CD4-positive, alpha-beta T cell (primary cell): Measurements from ENCODE around the gene INPP4B. TPM values are rescaled to one million over a fixed set of nuclear protein-coding genes. Genes with fewer than 3 reads are reported as not detected.

Source experiments
- ATAC-seq: fragments of 200-7000 bp; cut with Tn5 transposase; one replicate; pipeline ENCODE4 v1.10.0; 2022; ENCODE audit warnings: mild to moderate bottlenecking; ENCODE audit not compliant: poor library complexity
- CTCF ChIA-PET: fragments of 350-600 bp; sonication (Branson Sonifier 250); formaldehyde crosslinking; loops from one replicate; lab custom pipeline; 2021; ENCODE audit warnings: antibody characterized with exemption, inconsistent platforms; lab: Charles Lee
- POLR2A ChIA-PET: fragments of 350-600 bp; sonication (Branson Sonifier 250); formaldehyde crosslinking; loops from one replicate; lab custom pipeline; 2021; ENCODE audit warnings: antibody characterized with exemption, inconsistent platforms; lab: Charles Lee
- DNase-seq, 14 experiments: peaks; one replicate each; pipeline ENCODE4 v3.0.0-alpha.2; 2013 to 2020; ENCODE audit warnings: mixed read lengths in 2 of 14
- H3K27ac ChIP-seq, 2 donors: one replicate each; pipeline versions ENCODE4 v1.5.1 to v1.7.0; 2013; ENCODE audit warnings: low read length in 2 of 2, low read depth in 1 of 2, mild to moderate bottlenecking in 1 of 2
- H3K27me3 ChIP-seq, 2 experiments: 1 replicate in 1 of 2; 2 replicates in 1 of 2; pipeline versions ENCODE4 v1.6.1 to v1.7.0; 2013; ENCODE audit warnings: low read length in 2 of 2, control low read depth in 1 of 2, mild to moderate bottlenecking in 1 of 2, moderate library complexity in 1 of 2; ENCODE audit not compliant: insufficient read depth in 2 of 2, control insufficient read depth in 1 of 2
- H3K36me3 ChIP-seq: one replicate; pipeline ENCODE4 v1.6.1; 2013; ENCODE audit warnings: low read length, control low read depth; ENCODE audit not compliant: insufficient read depth
- H3K4me1 ChIP-seq: one replicate; pipeline ENCODE4 v1.6.1; 2013; ENCODE audit warnings: low read length, control low read depth; ENCODE audit not compliant: insufficient read depth
- H3K4me3 ChIP-seq: one replicate; pipeline ENCODE4 v1.5.1; 2013; ENCODE audit warnings: mild to moderate bottlenecking, low read length, moderate library complexity
- H3K9me3 ChIP-seq, 2 experiments: 1 replicate in 1 of 2; 2 replicates in 1 of 2; pipeline versions ENCODE4 v1.6.1 to v1.7.0; 2013; ENCODE audit warnings: low read length in 2 of 2, mild to moderate bottlenecking in 2 of 2, control low read depth in 1 of 2, moderate library complexity in 1 of 2; ENCODE audit not compliant: control insufficient read depth in 1 of 2, insufficient read depth in 1 of 2
- H3K27ac Mint-ChIP-seq: one replicate; pipeline ENCODE4 v1.8.0; 2020; ENCODE audit warnings: mixed read lengths
- H3K27me3 Mint-ChIP-seq: one replicate; pipeline ENCODE4 v1.8.0; 2021; ENCODE audit warnings: mixed read lengths
- H3K36me3 Mint-ChIP-seq: one replicate; pipeline ENCODE4 v1.8.0; 2021; ENCODE audit warnings: low read depth, mixed read lengths
- H3K4me1 Mint-ChIP-seq: one replicate; pipeline ENCODE4 v1.8.0; 2021; ENCODE audit warnings: low read depth, mixed read lengths
- H3K4me3 Mint-ChIP-seq: one replicate; pipeline ENCODE4 v1.8.0; 2020; ENCODE audit warnings: mild to moderate bottlenecking, mixed read lengths
- H3K9me3 Mint-ChIP-seq: one replicate; pipeline ENCODE4 v1.8.0; 2020; ENCODE audit warnings: mixed read lengths
- intact Hi-C, 2 experiments: fragments of 100-400 bp; cut with DNase I in 1 of 2; cut with micrococcal nuclease in 1 of 2; formaldehyde crosslinking; loops; one replicate each; pipeline versions ENCODE4 v1.15.1 to v1.9.0; 2023 to 2025; cut with DNase I, micrococcal nuclease
- total RNA-seq, 174 experiments: library from RNA in 2 of 174; stranded (reverse) in 2 of 174; gene quantifications; one replicate each; pipeline ENCODE4 v1.2.3 and lab custom pipeline; 2021 to 2026
- TF ChIP-seq, protein P1 (sequence below): fragments of 200-600 bp; IDR thresholded peaks from one replicate; pipeline ENCODE4 v1.8.0; 2022; ENCODE audit warnings: antibody characterized with exemption, mild to moderate bottlenecking

The INPP4B gene
- total RNA-seq, 2 experiments from 2014 or later = 50.7 to 53.8 TPM

GRCh38 chr4:142671516-142671915, 174.6 kb downstream of the INPP4B start:
- Mint-ChIP-seq H3K9me3 (peaks cover 51% of the 10 kb centered on the region), H3K36me3 (peaks cover 90% of the 10 kb centered on the region), H3K27ac (no peak overlapping the region), H3K4me3 (no peak overlapping the region), H3K4me1 (peaks cover 10% of the 10 kb centered on the region), H3K27me3 (no peaks in the 10 kb centered on the region)
- Histone ChIP-seq H3K4me1 (no peaks in the 10 kb centered on the region), H3K4me3 (no peak overlapping the region), H3K36me3 (no peaks in the 10 kb centered on the region), H3K27ac (no peak overlapping the region), H3K27me3 (no peaks in the 10 kb centered on the region), H3K9me3 (peaks cover 6 to 36% of the 10 kb centered on the region in 2 experiments)
- no peak for ATAC-seq
- CTCF ChIA-PET = no interaction called here
- TF ChIP-seq, protein P1, sequence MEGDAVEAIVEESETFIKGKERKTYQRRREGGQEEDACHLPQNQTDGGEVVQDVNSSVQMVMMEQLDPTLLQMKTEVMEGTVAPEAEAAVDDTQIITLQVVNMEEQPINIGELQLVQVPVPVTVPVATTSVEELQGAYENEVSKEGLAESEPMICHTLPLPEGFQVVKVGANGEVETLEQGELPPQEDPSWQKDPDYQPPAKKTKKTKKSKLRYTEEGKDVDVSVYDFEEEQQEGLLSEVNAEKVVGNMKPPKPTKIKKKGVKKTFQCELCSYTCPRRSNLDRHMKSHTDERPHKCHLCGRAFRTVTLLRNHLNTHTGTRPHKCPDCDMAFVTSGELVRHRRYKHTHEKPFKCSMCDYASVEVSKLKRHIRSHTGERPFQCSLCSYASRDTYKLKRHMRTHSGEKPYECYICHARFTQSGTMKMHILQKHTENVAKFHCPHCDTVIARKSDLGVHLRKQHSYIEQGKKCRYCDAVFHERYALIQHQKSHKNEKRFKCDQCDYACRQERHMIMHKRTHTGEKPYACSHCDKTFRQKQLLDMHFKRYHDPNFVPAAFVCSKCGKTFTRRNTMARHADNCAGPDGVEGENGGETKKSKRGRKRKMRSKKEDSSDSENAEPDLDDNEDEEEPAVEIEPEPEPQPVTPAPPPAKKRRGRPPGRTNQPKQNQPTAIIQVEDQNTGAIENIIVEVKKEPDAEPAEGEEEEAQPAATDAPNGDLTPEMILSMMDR = peak; percentile 33
- DNase-seq = no peak
- POLR2A ChIA-PET = no interaction called here
- intact Hi-C loops = no loop called here

DNA sequence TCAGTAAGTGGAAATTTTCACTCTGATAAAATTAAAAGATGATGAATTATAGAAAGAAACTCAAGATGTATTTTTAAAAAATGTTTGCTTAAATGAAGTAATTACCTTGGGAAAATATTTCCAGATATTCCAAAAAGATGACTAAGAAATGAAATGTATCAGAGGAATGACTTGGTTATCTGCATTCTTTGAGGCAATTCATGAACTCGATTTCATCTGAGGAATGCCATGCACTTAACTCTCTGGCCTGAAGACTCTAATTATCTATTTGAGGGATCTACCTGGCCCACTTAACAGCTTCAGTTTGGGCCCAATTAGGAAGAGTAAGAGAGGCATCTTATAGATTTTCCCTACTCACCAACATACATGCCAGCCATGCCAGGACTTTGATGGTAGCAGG, 182.3 kb downstream of the INPP4B start:
- no peak overlapping the region for H3K27ac ChIP-seq
- Mint-ChIP-seq H3K4me3 (no peak overlapping the region), H3K36me3 (peaks cover 76% of the 10 kb centered on the region), H3K4me1 (no peaks in the 10 kb centered on the region), H3K27ac (no peak overlapping the region), H3K9me3 (peaks cover 26% of the 10 kb centered on the region), H3K27me3 (no peaks in the 10 kb centered on the region)
- H3K4me1 ChIP-seq = no peaks in the 10 kb centered on the region
- no peak for DNase-seq
- no peak overlapping the region for H3K4me3 ChIP-seq
- peaks cover 28 to 39% of the 10 kb centered on the region in 2 experiments for H3K9me3 ChIP-seq
- ChIA-PET CTCF (no interaction called here), POLR2A (interaction anchor here (0.6 kb wide), 1 partner anchor 111 kb away, joined by 3 read pairs; no protein-coding TSS in a partner anchor)
- no peaks in the 10 kb centered on the region for H3K27me3 ChIP-seq
- H3K36me3 ChIP-seq = peaks cover 4% of the 10 kb centered on the region
- ATAC-seq = no peak
- TF ChIP-seq, protein P1 = no peak
- intact Hi-C loops = no loop called here

- peaks cover 12% of the 10 kb centered on the region for H3K9me3 Mint-ChIP-seq
- H3K36me3 Mint-ChIP-seq = peaks cover 73% of the 10 kb centered on the region
- Histone ChIP-seq H3K27ac (no peak overlapping the region), H3K9me3 (peaks cover 34 to 54% of the 10 kb centered on the region in 2 experiments), H3K27me3 (no peaks in the 10 kb centered on the region), H3K4me3 (no peak overlapping the region), H3K36me3 (peaks cover 4% of the 10 kb centered on the region), H3K4me1 (no peaks in the 10 kb centered on the region)
- POLR2A ChIA-PET = interaction anchor here (0.7 kb wide), 1 partner anchor 43 kb away, joined by 3 read pairs; no protein-coding TSS in a partner anchor
- DNase-seq (no peak), ATAC-seq (no peak)
- no peak overlapping the region for H3K4me3 Mint-ChIP-seq
- CTCF ChIA-PET = no interaction called here
- H3K27me3 Mint-ChIP-seq = no peaks in the 10 kb centered on the region
- intact Hi-C loops = no loop called here
- TF ChIP-seq, protein P1 = no peak
- H3K4me1 Mint-ChIP-seq = no peaks in the 10 kb centered on the region
- no peak overlapping the region for H3K27ac Mint-ChIP-seq
Observed at GRCh38 chr4:142660728-142661127, 185.4 kb downstream of the INPP4B start.
